ENCODE results near the gene CDAN1. TPM values are rescaled to one million over a fixed set of nuclear protein-coding genes. Genes with fewer than 3 reads are reported as not detected.

CDAN1 gene
- polyA plus RNA-seq, 1 donor from 2014 or later: 16.8 TPM

DNA sequence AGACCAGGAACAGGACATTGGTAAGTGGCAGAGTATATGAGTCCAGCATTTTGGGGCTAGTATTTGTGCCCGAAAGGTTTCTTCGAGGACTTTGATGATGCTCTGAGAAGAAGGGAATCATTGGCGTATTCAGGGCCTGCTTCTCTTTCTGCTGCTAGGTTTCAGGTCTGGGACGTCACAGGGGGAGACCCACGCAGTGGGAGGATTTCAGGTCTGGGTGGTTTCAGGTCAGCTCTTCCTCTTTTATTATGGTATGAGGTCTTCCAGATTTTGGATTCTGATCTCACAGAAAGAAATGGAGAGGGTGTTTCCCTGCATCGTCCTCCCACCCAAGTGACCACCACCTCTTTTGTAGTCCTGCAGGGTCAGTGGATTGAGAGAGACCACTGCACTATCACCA lies 62.5 kb downstream of the CDAN1 start:
- no peaks in the 10 kb centered on the region for H4K20me1 ChIP-seq (ENCODE audit: insufficient read depth)
- no peak overlapping the region for H3K27ac ChIP-seq (ENCODE audit: low read length)
- no peaks in the 10 kb centered on the region for H3K36me3 ChIP-seq (ENCODE audit: insufficient read depth, low read length)
- no peaks in the 10 kb centered on the region for H3K27me3 ChIP-seq (ENCODE audit: insufficient read depth, low read depth, low read length)
- no peaks in the 10 kb centered on the region for H3K79me2 ChIP-seq (replicated peaks; ENCODE audit: insufficient read depth, low read length)
- H2AFZ ChIP-seq (ENCODE audit: low read depth, low read length): no peak overlapping the region
- H3K9me3 ChIP-seq (ENCODE audit: low read length): no peaks in the 10 kb centered on the region
- no peaks in the 10 kb centered on the region for H3K9me2 ChIP-seq (ENCODE audit: insufficient read depth, low read length)
- no peak overlapping the region for H3K4me3 ChIP-seq (ENCODE audit: low read length)
- H3K4me2 ChIP-seq (ENCODE audit: low read length): no peak overlapping the region
- TF ChIP-seq TAF1 (IDR thresholded peaks at IDR 0.05; ENCODE audit: low read depth): no peak
- TF ChIP-seq POLR2AphosphoS5 (IDR thresholded peaks at IDR 0.05): no peak
- TF ChIP-seq EZH2 (IDR thresholded peaks at IDR 0.05; ENCODE audit: borderline replicate concordance, insufficient read depth, low read length, poor library complexity, severe bottlenecking): no peak
- H3K9ac ChIP-seq (ENCODE audit: low read length): no peak overlapping the region
- H3F3A ChIP-seq (ENCODE audit: insufficient read depth, low read length, poor library complexity, severe bottlenecking): no peaks in the 10 kb centered on the region

Other genes starting within 250 kb of the CDAN1 start
- gene ZNF106, start 246.0 kb downstream of the CDAN1 start, polyA plus RNA-seq: 18.6 and 24.0 TPM in 2 replicates
- gene SNAP23, start 241.5 kb downstream of the CDAN1 start, polyA plus RNA-seq: 36.6 and 40.7 TPM in 2 replicates
- 8.4 and 11.6 TPM in 2 replicates for gene LRRC57, start 188.3 kb downstream of the CDAN1 start, polyA plus RNA-seq
- gene HAUS2, start 188.3 kb downstream of the CDAN1 start, polyA plus RNA-seq: 48.9 and 76.0 TPM in 2 replicates
- gene STARD9, start 161.5 kb downstream of the CDAN1 start, polyA plus RNA-seq: 6.4 and 7.1 TPM in 2 replicates
- 15.2 TPM in 2 replicates for gene TTBK2, start 183.7 kb upstream of the CDAN1 start, polyA plus RNA-seq

Measured in neural cell (in vitro differentiated cells).